NOMO-1 treated with dmso at 0.1 percent for 144 hours (cell line): ENCODE data around the gene TAF1A.

ENCODE experiments used
- DNase-seq: peaks from one replicate; lab custom pipeline; 2025; ENCODE audit not compliant: unreplicated experiment; lab: John Stamatoyannopoulos, UW

TAF1A gene

DNA sequence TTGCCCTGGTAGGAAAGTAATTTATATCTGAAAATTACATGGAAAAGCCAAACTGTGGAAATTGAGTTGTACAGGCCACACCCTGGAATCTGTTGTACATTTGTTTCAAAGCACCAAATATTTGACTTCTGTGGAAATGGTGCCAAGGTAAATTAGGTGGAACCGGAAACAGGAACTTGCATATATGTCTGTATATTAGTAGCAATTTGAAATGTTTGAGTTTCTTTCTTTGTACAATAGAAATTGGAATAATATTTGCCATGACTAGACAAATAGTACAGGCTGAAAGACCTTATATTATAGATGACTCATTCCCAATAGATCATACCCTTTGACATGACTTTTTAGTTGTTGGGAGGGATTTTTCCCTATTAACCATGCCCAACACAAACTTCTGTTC, 10.5 kb upstream of the TAF1A start:
- no peak for DNase-seq

DNA sequence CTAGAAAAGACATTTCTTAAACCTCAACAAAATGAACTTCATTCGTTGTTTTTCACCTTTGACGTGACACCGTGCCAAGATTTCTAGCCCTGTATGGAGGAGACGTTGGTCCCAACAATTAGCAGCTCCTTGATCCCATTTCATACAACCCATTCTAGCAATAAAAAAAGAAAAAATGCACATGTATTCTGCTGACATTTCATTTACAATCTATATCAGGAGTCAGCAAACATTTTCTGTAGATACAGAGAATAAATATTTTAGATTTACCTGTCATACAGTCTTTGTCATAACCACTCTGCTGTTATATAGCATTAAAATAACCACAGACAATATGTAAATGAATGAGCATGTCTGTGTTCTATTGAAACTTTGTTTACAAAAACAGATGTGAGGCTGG, 7.0 kb upstream of the TAF1A start:
- no peak for DNase-seq

DNA sequence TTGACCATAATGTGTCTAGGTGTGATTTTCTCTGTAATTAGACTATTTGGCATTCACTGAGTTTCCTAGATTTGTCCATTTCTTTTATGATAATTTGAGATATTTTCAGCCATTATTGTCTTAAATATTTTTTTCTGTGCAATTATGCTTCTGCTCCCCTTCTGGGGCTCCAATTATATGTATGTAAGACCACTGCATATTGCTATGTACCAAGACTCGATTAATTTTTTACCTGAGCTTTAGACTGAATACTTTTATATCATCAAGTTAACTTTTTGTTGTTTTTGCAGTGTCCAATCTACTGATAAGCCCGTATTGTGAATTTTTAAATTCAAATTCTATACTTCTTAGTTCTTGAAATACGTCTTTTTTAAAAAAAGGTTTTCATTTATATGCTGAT, 5.1 kb upstream of the TAF1A start:
- DNase-seq = no peak

DNA sequence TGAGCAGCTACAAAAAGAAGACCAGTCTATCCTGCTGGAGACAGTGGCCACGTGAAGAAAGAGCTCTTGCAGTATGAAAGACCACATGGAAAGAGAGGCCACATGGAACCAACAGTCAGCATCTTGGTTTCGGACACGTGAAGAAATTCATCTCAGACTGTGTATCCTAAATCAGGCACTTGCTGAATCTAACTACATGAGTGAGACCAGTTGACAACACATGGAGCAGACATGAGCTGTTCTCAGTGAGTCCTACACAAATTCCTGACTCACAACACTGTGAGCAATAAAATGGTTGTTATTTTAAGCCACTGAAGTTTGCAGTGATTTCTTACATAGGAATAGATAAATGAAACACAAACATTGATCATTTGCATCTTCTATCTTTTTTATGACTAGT, 2.4 kb upstream of the TAF1A start:
- DNase-seq = no peak

DNA sequence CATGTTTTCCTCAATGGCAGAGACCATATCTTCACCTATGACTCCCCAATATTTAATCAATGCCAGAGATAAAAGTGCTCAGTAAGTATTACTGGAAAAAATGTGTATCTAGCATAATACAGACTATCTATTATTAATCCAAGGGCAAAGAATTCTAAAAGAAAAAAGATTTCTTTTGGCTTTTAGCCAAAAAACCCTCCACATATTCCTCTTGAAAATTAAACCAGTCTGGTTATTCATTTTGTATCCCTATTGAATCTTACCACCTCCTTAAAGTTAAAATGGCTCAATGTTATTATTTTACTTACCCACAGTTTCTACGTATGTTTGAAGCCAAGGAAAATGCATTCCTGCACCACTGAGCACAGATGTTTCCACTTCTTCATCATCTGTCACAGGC, 1.6 kb downstream of the TAF1A start:
- DNase-seq = no peak

DNA sequence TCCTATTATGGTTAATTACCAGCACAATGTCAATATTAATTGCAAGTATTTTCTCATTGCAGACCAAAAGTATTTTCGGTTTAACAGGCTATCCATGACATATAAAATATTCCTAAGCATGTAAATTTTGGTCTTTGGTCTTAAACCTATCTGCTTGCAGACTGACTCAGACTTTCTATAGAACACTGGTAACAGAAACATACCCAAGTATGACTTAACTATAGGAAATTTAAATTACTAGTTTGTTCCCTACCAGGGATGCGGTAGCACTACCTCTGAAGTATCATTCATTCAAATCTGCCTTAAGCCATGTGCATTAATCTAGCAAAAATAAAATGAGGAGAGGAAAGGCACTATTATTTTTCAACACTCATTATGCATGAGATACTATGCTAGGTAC, 2.9 kb downstream of the TAF1A start:
- DNase-seq = no peak

DNA sequence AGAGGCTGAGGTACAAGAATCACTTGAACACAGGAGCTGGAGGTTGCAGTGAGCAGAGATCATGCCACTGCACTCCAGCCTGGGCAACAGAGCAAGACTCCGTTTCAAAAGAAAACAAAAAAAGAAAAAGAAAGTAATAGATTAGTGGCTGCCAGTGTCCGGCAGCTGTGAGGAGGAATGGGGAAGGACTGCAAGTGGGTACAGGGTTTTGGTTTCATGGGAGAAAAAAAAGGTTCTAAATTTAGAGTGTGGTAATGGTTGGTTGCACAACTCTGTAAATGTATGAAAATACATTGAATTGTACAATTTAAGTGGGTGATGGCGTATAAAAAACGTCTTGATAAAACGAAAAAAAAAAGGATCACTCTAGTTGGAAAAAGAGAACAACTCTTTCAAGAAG, 6.7 kb downstream of the TAF1A start:
- DNase-seq = peak; percentile 77

DNA sequence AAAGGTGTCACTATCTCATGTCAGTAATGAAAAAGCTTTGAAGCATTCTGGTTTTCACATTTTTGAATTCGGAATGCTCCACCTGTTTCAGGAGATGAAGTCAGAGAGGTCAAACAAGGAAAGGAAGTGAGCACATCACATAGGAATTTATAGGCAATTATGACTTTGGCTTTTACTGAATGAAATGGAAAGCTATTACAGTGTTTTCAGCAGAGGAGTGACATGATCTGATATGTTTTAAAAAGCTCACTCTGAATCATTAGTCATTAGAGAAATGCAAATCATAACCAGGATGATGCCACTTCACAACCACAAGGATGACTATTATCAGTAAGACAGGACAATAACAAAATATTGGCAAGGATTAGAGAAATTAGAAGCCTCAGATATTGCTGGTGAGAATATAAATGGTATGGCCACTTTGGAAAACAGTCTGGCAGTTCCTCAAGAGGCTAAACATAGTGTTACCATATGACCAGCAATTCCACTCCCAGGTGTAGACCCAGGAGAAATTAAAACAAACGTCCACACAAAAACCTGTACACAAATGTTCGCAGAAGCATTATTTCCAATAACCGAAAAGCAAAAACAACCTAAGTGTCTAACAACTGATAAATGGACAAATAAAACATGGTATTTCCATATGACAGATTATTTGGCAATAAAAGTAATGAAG, 7.5 kb downstream of the TAF1A start:
- no peak for DNase-seq

DNA sequence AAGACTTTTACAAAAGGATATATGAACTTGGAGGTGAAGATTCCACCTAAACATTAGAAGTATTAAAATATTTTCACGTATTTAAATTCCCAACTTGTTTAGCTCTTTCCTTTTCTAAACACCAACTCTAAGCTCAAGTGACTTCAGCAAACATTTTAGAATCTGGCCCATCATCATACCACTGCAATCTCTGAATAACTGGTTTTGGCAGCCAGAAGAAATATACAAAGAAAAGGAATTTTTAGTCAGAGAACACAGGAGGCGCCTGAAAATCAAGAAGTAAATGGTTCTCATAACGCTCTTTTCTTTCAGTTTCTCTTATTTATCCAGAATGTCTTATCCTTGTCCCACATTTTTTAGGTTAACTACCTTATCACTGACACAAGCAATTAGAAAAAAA, 10.4 kb downstream of the TAF1A start:
- DNase-seq = no peak

DNA sequence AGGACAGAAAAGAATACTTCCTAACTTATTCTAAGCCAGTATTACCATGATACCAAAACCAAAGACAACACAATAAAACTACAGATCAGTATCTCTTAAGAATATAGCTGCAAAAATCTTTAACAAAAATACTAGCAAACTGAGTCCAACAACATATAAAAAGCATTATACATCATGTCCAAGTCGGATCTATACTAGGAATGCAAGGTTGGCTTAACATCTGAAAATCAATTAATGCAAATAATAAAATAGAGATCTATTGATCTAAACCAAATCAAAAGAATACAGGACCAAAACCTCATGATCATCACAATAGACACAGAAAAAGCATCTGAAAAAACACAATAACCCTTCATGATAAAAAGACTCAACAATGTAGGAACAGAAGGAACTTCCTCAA, 18.9 kb downstream of the TAF1A start:
- DNase-seq = no peak

DNA sequence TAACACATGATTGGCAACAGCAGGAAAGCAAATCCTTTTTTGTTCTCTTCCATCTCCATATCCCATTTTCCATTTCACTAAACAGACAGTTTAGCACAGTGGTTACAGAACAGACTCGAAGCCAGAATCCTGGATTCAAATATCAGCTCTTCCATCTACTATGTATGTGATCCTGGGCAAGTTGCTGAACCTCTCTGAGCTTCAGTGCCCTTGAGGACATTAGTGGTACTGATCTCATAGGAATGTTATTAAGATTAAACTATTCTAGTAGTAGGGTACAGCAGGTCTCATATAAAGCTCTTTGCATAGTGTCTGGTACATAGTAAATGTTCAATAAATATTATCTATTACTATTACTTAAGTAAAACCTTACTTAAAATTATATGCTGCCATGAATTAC, 28.1 kb downstream of the TAF1A start:
- DNase-seq = no peak

DNA sequence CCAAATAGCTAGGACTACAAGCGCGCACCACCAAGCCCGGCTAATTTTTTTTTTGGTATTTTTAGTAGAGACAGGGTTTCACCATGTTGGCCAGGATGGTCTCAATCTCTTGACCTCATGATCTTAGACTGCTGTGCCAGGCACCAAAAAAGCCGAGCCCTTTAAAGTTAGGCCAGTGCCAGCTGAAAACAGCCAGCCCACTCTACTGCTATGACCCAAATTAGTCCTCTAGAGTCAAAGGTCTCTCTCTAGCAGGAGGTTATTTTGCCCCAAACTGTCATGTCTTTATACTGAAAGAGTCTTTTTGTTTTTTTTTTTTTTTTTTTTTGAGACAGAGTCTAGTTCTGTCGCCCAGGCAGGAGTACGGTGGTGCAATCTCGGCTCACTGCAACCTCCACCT, 32.2 kb downstream of the TAF1A start:
- DNase-seq = no peak

DNA sequence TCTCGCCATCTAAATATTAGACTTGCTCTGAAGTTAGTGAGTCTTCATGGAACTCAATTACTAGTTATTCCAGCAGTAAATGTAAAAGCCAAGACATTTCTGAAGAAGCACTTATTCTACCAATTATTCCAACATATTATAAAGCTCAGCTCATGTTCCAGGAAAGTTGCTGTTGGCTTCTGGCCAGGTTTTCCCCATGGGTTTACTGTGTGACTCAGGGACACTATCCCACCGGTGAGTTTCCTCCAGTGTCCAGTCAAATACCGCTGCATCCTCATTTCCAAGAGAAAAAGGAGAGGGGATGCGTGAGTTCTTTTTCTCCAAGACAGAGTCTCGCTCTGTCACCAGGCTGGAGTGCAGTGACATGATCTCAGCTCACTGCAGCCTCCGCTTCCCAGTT, 32.6 kb downstream of the TAF1A start:
- no peak for DNase-seq

DNA sequence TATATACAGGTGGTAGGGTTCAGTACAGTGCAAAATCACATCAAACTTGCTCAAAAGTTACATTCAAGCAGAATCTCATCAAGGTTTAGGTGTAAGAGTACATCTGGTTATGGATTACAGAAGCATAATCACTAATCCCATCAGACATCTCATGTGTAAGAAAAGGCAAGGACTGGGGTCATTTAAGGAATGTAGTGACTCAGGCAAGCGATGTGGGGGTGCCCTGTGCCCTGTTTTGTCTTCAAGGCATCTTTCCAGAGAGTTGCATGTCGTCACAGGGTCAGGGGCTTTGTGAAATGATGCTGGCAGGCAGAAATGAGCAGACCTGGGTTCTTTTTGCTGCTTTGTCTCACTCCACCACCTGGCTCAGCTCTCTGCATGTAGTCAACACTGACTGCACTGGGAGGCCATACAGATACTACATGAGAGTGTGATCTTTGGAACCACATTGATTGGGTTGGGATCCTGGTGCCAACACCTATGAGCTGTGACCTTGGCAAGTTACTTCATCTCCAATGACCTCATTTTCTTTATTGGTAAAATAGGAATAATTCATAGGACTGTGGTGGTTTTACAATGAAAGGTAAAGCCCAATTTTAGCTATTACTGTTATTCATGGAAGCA, 33.6 kb downstream of the TAF1A start:
- no peak for DNase-seq

DNA sequence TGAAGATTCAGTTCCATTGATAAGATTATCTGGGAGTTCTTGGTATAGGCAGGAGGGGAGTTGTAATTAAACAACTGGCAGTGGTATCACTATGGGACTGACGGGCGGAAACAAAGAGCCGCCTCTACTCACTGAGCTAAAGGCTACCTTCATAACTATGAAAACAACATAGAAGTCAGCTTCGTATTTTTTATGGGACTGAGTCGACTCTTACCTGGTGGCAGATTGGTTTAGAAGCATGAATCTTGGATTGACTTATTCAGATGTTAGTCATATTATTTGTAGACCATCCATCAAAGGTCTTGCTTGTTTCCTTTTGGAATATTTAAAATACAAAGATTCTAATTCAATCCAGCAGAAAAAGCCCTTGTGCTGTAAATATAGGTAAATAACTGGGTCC, 35.6 kb downstream of the TAF1A start:
- no peak for DNase-seq

DNA sequence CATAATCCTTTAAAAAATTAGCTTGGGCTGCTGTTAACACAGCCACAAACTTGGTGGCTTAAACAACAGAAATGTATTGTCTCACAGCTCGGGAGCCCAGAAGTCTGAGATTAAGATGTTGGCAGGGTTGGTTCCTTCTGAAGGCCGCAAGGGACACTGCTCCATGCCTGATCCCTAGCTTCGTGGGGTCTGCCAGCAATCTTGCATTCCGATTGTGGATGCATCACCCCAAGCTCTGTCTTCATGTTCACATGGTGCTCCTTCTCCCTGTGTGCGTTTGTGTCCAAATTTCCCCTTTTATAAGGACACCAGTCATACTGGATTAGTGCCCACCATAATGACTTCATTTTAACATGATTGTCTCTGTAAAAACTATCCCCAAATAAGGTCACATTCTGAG, 36.9 kb downstream of the TAF1A start:
- DNase-seq = no peak

DNA sequence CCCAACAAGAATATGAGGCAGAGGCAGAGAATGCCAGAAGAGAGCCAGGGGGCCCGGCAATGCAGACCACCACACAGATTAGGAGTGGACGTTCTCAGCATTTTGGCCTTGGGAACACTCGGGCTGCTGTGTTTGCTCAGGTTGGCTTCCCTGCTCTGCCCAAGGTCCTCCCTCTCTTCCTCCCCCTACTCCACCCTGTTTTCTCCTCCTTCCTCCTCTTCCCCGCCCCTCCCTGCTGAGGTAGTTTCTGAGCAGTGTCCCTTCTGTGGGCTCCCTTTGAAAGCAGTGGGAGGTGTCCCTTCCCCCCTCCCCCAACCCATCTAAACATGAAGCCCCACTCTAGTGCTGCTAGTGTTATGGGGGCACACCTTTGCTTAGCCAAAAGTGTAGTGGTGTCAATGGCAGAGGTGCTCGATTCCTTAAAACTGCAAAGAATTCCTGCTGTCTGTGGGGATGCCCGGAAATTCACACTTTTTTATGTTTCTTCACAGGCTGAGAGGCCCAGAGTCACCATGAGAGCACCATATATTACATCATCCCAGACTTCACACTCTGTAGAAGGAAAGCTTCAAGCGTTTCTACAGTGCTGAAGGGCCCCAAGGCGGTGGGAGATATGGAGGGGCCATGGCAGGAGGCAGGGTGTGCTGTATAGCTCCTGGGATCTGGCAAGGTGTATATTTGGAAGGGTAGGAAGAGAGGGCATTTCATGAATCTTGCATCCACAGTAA, 41.6 kb downstream of the TAF1A start, which contains the start of gene HHIPL2:
TSS of gene HHIPL2 (minus strand) at position 161 of the 728 bp plus-strand sequence. CDS start at position 101, 60 bp downstream.
- no peak for DNase-seq

DNA sequence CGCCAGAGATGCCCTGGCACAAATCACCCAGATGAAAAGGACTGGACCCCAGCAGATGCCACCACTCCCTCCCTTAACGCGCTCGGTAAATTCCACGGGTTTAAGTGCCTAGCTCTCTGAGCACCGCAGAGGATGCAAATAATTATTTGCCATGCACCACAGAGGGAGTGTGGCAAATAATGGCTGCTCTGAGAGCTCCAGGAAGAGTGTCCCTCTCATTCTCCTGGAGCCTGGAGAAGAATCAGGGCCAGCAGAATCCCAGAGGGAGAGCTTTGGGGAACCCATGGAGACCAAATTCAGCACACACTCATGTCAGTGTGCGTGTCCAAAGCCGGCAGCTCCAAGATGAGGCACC, 42.5 kb downstream of the TAF1A start:
- no peak for DNase-seq

DNA sequence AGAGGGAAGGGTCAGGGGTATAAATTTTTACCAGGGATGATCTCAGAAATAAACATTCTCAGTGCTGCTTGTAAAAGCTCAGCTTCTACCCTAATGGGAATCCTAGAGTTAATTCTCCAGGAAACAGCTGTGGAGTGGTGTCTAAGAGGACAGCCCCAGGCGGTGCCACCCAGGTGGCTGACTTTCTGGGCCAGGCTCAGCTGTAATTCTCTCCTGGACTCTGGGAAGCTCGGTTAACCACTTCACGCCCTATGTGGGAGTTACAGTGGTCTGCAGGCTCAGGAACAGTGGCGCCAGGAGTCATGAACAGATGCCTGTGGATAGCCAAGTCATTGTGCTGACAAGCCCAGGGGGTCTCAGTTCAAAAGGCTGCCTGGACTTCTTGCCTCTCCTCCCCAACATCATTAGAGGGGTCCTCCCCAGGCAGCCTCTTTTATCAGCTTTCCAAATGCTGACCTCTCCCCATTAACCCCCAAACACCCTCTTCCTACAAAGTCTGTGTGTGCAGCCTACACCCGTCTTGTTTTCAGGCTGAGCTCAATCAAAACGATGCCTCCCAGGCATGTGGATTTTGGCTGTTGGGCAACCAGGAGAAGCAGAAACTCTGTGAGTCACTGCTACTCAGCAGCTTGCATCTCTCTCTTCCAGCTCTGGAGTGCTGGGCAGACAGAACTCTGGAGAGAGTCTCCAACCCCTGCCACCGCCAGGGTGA, 43.0 kb downstream of the TAF1A start:
- DNase-seq = no peak

DNA sequence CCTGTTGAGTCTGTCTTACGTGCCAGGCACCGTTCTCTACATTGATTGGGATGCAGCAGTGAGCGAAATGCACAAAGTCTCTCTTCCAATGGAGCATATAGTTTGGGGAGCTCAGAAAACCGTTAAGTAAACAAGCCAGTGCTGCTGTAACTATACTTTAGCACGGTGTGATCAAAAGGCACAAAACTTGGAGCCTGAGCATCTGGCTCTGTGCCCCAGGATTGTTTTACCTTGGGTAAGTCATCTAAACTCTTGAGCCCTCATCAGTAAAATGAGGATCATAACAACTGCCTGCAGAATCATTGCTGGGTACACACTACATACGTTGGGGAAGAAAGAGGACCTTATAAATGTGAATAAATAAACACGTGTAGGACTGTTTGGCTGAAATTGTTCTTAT, 43.6 kb downstream of the TAF1A start:
- no peak for DNase-seq

DNA sequence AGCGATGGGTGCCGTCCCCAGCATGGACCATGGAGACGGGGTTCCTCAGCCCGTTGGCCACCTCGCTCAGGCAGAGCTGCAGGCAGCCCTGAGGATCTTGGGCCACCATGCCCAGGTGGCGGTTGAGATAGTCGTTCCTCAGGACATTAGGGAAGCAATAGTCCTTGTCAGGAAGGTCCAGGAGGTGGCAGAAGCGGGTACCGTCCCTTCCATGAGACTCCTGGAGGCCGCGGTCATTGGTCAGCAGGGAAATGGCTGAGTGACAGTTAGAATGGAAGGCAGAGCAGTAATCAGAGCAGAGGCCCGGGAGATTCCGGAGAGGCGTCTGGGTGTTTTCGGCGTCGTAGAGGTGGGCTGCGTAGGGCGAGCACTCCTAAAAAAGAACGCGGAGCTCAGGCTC, 45.9 kb downstream of the TAF1A start:
- no peak for DNase-seq

DNA sequence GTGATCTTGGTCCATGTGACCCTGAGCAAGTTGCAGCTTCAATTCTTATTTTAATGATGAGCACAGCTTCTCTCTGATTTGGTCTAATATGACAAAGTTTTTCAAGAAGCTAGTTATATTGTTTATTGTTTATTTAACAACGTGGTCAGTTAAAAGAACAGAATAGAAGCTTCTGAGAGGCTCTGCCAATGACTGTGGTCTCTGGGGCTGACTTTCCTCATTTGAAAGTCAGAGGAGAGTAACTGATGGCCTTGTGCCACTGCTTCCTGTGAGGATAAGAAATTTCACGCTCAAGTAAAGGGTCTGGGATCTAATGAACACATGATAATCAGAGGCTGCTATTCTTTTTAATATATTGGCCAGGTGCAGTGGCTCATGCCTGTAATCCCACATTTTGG, 49.1 kb downstream of the TAF1A start:
- DNase-seq = no peak
